PC-3 (cell line): Measurements from ENCODE around the gene GTF3C5. TPM values are rescaled to one million over a fixed set of nuclear protein-coding genes. Genes with fewer than 3 reads are reported as not detected.
A peak's percentile ranks its signal among the peaks of the same experiment; 100 is the strongest.

Experiments used
- ATAC-seq: fragments of 200-7000 bp; cut with Tn5 transposase; 2 replicates; pipeline ENCODE4 v1.9.1; 2020; ENCODE audit warnings: mild to moderate bottlenecking, moderate library complexity
- BruUV-seq: library from RNA; stranded (reverse); fragments of 400-500 nt; replicated peaks from 2 replicates; lab custom pipeline; 2021; lab: Mats Ljungman, UMichigan
- CTCF ChIA-PET: fragments of 300-600 bp; sonication (Branson Sonifier 250); formaldehyde crosslinking; loops from one replicate; lab custom pipeline; 2022; ENCODE audit warnings: antibody characterized with exemption; lab: Charles Lee
- POLR2A ChIA-PET: fragments of 300-600 bp; sonication (Branson Sonifier 250); formaldehyde crosslinking; loops from one replicate; lab custom pipeline; 2022; ENCODE audit warnings: antibody characterized with exemption; ENCODE audit not compliant: unreplicated experiment; lab: Charles Lee
- DNase-seq: peaks from one replicate; pipeline ENCODE4 v3.0.0-alpha.2; 2015
- H2AFZ ChIP-seq: fragments of 300-600 bp; sonication (generic); 2 replicates; pipeline ENCODE4 v1.6.0; 2016; ENCODE audit warnings: antibody characterized with exemption, low read length
- H3F3A ChIP-seq: fragments of 300-600 bp; sonication (generic); one replicate; pipeline ENCODE4 v1.6.0; 2017; ENCODE audit warnings: antibody characterized with exemption, low read length, control low read depth, mild to moderate bottlenecking; ENCODE audit not compliant: unreplicated experiment
- H3K27ac ChIP-seq: fragments of 300-600 bp; sonication (generic); 2 replicates; pipeline ENCODE4 v1.5.1; 2016; ENCODE audit warnings: mild to moderate bottlenecking, low read length
- H3K27me3 ChIP-seq: fragments of 300-600 bp; sonication (generic); 2 replicates; pipeline ENCODE4 v1.6.1; 2016; ENCODE audit warnings: low read length, mixed read lengths
- H3K36me3 ChIP-seq: fragments of 300-600 bp; sonication (generic); 2 replicates; pipeline ENCODE4 v1.6.1; 2016; ENCODE audit warnings: low read depth, mixed run types, low read length, mixed read lengths
- H3K4me1 ChIP-seq: fragments of 300-600 bp; sonication (generic); 2 replicates; pipeline ENCODE4 v1.5.1; 2016; ENCODE audit warnings: low read length; ENCODE audit not compliant: insufficient read depth
- H3K4me2 ChIP-seq: fragments of 300-600 bp; sonication (generic); 2 replicates; pipeline ENCODE4 v1.6.0; 2016; ENCODE audit warnings: low read length
- H3K4me3 ChIP-seq: fragments of 300-600 bp; sonication (generic); 2 replicates; pipeline ENCODE4 v1.5.1; 2016; ENCODE audit warnings: mild to moderate bottlenecking, low read length, mixed read lengths
- H3K79me2 ChIP-seq: fragments of 300-600 bp; sonication (generic); 2 replicates; pipeline ENCODE4 v1.6.1; 2017; ENCODE audit warnings: low read length, mixed read lengths
- H3K9ac ChIP-seq: fragments of 300-600 bp; sonication (generic); 2 replicates; pipeline ENCODE4 v1.6.0; 2016; ENCODE audit warnings: mild to moderate bottlenecking, low read length
- H3K9me2 ChIP-seq: fragments of 300-600 bp; sonication (generic); replicated peaks from 2 replicates; pipeline ENCODE4 v1.6.1; 2016; ENCODE audit warnings: mixed run types, low read length, mixed read lengths
- H3K9me3 ChIP-seq: fragments of 300-600 bp; sonication (generic); 2 replicates; pipeline ENCODE4 v1.6.1; 2016; ENCODE audit warnings: low read length, mixed read lengths
- H4K20me1 ChIP-seq: fragments of 300-600 bp; sonication (generic); 2 replicates; pipeline ENCODE4 v1.6.1; 2016; ENCODE audit warnings: low read length, mixed read lengths
- EZH2 ChIP-seq: fragments of 300-600 bp; sonication (generic); IDR thresholded peaks from one replicate; pipeline ENCODE4 v1.6.1; 2017; ENCODE audit warnings: antibody characterized with exemption, mild to moderate bottlenecking, low read length; ENCODE audit not compliant: unreplicated experiment
- EZH2phosphoT487 ChIP-seq: fragments of 300-600 bp; sonication (generic); IDR thresholded peaks from 2 replicates; pipeline ENCODE4 v1.6.1; 2018; ENCODE audit warnings: mild to moderate bottlenecking, antibody characterized with exemption, low read length, borderline replicate concordance
- intact Hi-C: fragments of 100-400 bp; cut with micrococcal nuclease; formaldehyde crosslinking; loops from 2 replicates; pipeline ENCODE4 v1.9.0; 2023
- total RNA-seq: library from RNA; depleted of rRNA; stranded (reverse); fragments of >200 nt; gene quantifications from 2 replicates; pipeline ENCODE4 v1.2.3, GENCODE V29; 2014
- TF ChIP-seq, protein P1 (sequence below): fragments of 300-600 bp; sonication (generic); conservative IDR thresholded peaks from 2 replicates; pipeline ENCODE4 v1.5.1; 2017; ENCODE audit warnings: antibody characterized with exemption, low read depth, mild to moderate bottlenecking, low read length

GTF3C5 gene
- total RNA-seq, 1 experiment from 2014 or later: 78.5 TPM

DNA sequence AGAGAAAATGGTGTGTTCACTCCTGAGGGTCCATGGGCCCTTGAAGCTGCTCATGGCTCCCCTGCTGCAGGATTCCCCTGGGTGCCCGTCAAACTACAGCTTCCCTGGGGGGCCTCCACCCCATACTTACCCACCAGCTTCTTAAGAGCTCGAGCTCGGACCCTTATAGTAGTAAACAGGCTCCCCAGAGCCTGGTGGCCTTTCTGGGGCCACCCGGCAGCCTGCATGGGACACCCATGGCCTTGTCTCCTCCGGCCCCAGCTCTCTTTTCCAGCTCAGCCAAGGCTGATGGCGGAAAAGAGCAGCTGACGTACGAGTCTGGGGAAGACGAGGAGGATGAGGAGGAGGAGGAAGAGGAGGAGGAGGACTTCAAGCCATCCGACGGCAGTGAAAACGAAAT, 26.8 kb downstream of the GTF3C5 start:
- Histone ChIP-seq H3K9me2 (no peaks in the 10 kb centered on the region), H3K27me3 (no peaks in the 10 kb centered on the region), H3K4me3 (no peak overlapping the region), H3K9me3 (no peaks in the 10 kb centered on the region), H3K79me2 (no peaks in the 10 kb centered on the region), H3K4me2 (no peak overlapping the region), H3K9ac (no peak overlapping the region), H4K20me1 (no peaks in the 10 kb centered on the region), H2AFZ (no peak overlapping the region), H3K36me3 (peaks cover 3% of the 10 kb centered on the region; the same call in 1 of the 2 replicates), H3K27ac (no peak overlapping the region), H3F3A (no peaks in the 10 kb centered on the region), H3K4me1 (no peaks in the 10 kb centered on the region)
- POLR2A ChIA-PET: no interaction called here
- ATAC-seq (no peak), DNase-seq (no peak)
- TF ChIP-seq EZH2 (no peak), EZH2phosphoT487 (no peak)
- TF ChIP-seq, protein P1, sequence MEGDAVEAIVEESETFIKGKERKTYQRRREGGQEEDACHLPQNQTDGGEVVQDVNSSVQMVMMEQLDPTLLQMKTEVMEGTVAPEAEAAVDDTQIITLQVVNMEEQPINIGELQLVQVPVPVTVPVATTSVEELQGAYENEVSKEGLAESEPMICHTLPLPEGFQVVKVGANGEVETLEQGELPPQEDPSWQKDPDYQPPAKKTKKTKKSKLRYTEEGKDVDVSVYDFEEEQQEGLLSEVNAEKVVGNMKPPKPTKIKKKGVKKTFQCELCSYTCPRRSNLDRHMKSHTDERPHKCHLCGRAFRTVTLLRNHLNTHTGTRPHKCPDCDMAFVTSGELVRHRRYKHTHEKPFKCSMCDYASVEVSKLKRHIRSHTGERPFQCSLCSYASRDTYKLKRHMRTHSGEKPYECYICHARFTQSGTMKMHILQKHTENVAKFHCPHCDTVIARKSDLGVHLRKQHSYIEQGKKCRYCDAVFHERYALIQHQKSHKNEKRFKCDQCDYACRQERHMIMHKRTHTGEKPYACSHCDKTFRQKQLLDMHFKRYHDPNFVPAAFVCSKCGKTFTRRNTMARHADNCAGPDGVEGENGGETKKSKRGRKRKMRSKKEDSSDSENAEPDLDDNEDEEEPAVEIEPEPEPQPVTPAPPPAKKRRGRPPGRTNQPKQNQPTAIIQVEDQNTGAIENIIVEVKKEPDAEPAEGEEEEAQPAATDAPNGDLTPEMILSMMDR: no peak
- intact Hi-C loops: no loop called here
- BruUV-seq: no TSS peak
- CTCF ChIA-PET: no interaction called here

DNA sequence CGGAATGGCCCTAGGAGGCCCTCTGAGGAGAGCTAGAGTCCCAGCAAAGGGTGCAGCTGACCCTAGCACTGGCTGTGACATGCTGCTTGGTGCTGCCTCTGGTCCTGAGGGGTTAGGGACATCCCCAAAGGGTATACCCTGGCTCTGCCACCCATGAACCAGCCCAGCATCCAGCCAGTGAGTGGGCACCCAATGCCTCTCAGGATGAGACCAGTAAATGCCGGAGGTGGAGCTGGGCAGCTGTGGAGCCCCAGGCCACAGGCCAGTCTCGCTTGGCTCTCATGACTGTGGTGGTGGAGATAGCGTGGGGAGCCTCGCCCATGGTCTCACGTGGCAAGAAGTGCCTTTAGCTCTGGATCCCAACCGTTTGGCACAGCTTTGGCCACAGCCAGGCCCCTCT, 27.3 kb downstream of the GTF3C5 start:
- Histone ChIP-seq H4K20me1 (no peaks in the 10 kb centered on the region), H3K36me3 (peaks cover 3% of the 10 kb centered on the region; the same call in 1 of the 2 replicates), H3F3A (no peaks in the 10 kb centered on the region), H3K4me1 (no peaks in the 10 kb centered on the region), H3K27ac (no peak overlapping the region), H2AFZ (no peak overlapping the region), H3K9ac (no peak overlapping the region), H3K4me3 (no peak overlapping the region), H3K4me2 (no peak overlapping the region), H3K9me2 (no peaks in the 10 kb centered on the region), H3K79me2 (no peaks in the 10 kb centered on the region), H3K9me3 (no peaks in the 10 kb centered on the region), H3K27me3 (no peaks in the 10 kb centered on the region)
- ATAC-seq (no peak), DNase-seq (no peak)
- intact Hi-C loops: no loop called here
- TF ChIP-seq EZH2phosphoT487 (no peak), EZH2 (no peak)
- TF ChIP-seq, protein P1: no peak
- BruUV-seq: TSS peak; percentile 51
- ChIA-PET CTCF (no interaction called here), POLR2A (no interaction called here)

DNA sequence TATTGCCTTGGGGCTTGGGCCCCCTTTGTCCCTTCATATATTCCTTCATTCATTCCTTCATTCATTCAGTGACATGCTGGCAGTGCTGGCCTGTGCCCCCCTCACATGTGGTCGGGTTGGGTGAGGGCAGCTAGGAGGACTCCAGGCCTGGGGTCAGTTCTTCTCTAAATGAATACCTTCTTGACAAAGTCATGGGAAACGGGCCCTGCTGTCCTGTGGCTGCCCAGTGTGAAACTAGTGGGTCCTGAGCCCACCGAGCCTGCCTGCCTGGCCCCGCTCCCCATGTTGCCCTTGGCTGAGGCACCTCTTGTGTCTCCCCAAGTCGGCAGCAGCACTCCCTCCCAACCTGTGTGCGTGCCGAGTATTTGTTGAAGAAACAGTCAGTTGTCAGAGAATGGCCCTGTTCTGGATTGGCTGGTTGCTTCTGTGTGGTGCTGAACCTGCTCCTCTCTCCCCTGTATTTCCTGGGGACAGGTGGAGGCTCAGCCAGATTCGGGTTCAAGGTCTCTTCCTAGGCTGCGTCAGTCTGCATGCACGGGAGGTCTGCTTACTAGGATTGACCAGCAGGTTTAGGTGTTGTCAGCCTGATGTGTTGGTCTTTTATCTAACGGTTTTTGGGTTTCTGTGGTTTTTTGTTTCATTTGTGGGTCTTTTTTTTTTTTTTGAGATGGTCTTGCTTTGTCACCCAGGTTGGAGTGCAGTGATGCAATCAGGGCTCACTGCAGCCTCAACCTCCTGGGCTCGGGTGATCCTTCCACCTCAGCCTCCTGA, 27.9 kb downstream of the GTF3C5 start:
- H4K20me1 ChIP-seq: no peaks in the 10 kb centered on the region
- H3K79me2 ChIP-seq: no peaks in the 10 kb centered on the region
- no peaks in the 10 kb centered on the region for H3K4me1 ChIP-seq
- intact Hi-C loops: no loop called here
- ChIA-PET POLR2A (no interaction called here), CTCF (no interaction called here)
- H3K4me2 ChIP-seq: no peak overlapping the region
- H2AFZ ChIP-seq: no peak overlapping the region
- H3K4me3 ChIP-seq: no peak overlapping the region
- no peak overlapping the region for H3K27ac ChIP-seq
- no TSS peak for BruUV-seq
- ATAC-seq (no peak), DNase-seq (no peak)
- H3K27me3 ChIP-seq: no peaks in the 10 kb centered on the region
- no peak overlapping the region for H3K9ac ChIP-seq
- no peaks in the 10 kb centered on the region for H3K9me2 ChIP-seq
- H3K36me3 ChIP-seq: peaks cover 3% of the 10 kb centered on the region; the same call in 1 of the 2 replicates
- no peaks in the 10 kb centered on the region for H3F3A ChIP-seq
- H3K9me3 ChIP-seq: no peaks in the 10 kb centered on the region
- TF ChIP-seq, protein P1: no peak
- TF ChIP-seq EZH2phosphoT487: no peak
- TF ChIP-seq EZH2: no peak
